ENCODE measurements around the gene CHKB.

DNA sequence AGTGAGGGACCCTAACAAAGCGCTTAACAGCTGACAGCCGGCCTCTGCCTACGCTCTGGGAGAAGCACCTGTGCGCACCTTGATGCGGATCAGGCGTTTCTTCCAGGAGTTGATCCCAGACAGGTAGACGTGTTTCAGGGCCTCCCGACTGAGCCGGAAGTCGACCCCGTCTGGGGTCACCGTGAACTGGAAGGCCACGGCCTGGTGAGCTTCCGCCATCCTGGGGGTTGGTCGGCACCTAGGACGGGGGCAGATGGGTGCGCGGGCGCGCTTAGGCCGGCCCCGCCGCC lies 5.0 kb downstream of the CHKB start:
- TF ChIP-seq, protein P1, sequence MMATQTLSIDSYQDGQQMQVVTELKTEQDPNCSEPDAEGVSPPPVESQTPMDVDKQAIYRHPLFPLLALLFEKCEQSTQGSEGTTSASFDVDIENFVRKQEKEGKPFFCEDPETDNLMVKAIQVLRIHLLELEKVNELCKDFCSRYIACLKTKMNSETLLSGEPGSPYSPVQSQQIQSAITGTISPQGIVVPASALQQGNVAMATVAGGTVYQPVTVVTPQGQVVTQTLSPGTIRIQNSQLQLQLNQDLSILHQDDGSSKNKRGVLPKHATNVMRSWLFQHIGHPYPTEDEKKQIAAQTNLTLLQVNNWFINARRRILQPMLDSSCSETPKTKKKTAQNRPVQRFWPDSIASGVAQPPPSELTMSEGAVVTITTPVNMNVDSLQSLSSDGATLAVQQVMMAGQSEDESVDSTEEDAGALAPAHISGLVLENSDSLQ (IDR thresholded peaks at IDR 0.05) = no peak
- TF ChIP-seq ZNF384 (IDR thresholded peaks at IDR 0.05) (no peak), BHLHE40 (IDR thresholded peaks at IDR 0.05; ENCODE audit: borderline replicate concordance) (no peak), CTBP1 (IDR thresholded peaks at IDR 0.05; ENCODE audit: borderline replicate concordance) (no peak), L3MBTL2 (conservative IDR thresholded peaks at IDR 0.05) (no peak), TARDBP (IDR thresholded peaks at IDR 0.05) (no peak), NFRKB (IDR thresholded peaks at IDR 0.05) (no peak), HDGF (IDR thresholded peaks at IDR 0.05; ENCODE audit: borderline replicate concordance) (no peak), FOXM1 (IDR thresholded peaks at IDR 0.05; ENCODE audit: borderline replicate concordance) (no peak), FOXK2 (IDR thresholded peaks at IDR 0.05) (no peak), SP1 (IDR thresholded peaks at IDR 0.05) (no peak), SUZ12 (IDR thresholded peaks at IDR 0.05) (no peak)

Data from HEK293T (cell line).